Large intestine (tissue), 3 donors: Measurements from ENCODE around the gene GABRR3. TPM values are rescaled to one million over a fixed set of nuclear protein-coding genes. Genes with fewer than 3 reads are reported as not detected.

ENCODE experiments used
- DNase-seq, 2 donors: peaks; one replicate each; pipeline versions ENCODE4 v3.0.0 to v3.0.0-alpha.2; 2013
- H3K27ac ChIP-seq: one replicate; pipeline ENCODE4 v1.5.1; 2013; ENCODE audit warnings: low read length
- H3K27me3 ChIP-seq: 2 replicates; pipeline ENCODE4 v1.6.1; 2013; ENCODE audit warnings: low read length; ENCODE audit not compliant: control insufficient read depth, insufficient read depth
- H3K36me3 ChIP-seq: 2 replicates; pipeline ENCODE4 v1.6.1; 2013; ENCODE audit warnings: low read length; ENCODE audit not compliant: control insufficient read depth, insufficient read depth
- H3K4me1 ChIP-seq: one replicate; pipeline ENCODE4 v1.6.1; 2013; ENCODE audit warnings: low read length; ENCODE audit not compliant: control insufficient read depth, insufficient read depth
- H3K4me3 ChIP-seq: one replicate; pipeline ENCODE4 v1.5.1; 2013; ENCODE audit warnings: low read length
- H3K9me3 ChIP-seq: one replicate; pipeline ENCODE4 v1.6.1; 2013; ENCODE audit warnings: mild to moderate bottlenecking, low read depth, low read length, moderate library complexity; ENCODE audit not compliant: control insufficient read depth
- WGBS: methylation state at CpG from one replicate; pipeline ENCODE4 v1.1.5; 2013; ENCODE audit warnings: low lambda C conversion rate; ENCODE audit not compliant: insufficient coverage; 5-methylcytosine and 5-hydroxymethylcytosine counted together
- polyA plus RNA-seq: library from polyadenylated mRNA; unstranded; fragments of 120-200 nt; gene quantifications from one replicate; pipeline ENCODE4 v1.2.1, GENCODE V29; 2013

Gene GABRR3
- polyA plus RNA-seq, 1 donor = not detected

DNA sequence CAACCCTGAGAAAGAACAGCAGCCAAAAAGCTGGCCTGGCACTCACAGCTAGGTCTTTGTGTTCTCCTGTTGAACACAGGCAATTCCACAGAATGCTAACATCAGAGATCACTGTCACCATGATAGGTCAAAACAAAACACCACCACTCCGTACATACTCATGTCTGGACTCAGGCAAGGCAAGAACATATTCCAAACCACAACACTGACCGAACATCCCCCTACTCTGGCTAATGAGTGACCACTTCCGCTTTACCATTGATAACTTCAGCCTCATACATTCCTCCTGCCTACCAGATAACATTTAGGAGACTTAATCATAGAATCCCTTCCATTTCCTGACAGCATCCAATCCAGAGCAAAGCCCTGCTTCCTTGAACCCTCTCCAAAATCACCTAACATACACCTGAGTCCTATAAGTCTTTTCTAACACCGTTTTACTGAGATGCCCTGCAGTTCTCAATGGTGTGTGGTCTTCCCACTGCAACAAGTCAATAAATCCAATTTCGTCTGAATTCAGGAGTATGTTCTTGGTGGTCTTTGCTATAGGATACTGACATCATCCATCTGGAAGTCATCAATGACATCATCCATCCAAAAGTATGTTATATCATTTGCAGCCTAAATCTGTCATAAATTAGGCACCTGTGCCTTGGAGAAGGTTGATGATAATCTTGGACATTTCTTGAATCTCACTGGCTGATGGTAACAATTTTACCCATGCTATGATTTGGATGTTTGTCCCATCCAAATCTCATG, 86.6 kb downstream of the GABRR3 start:
- H3K27ac ChIP-seq = no peak overlapping the region
- H3K36me3 ChIP-seq = peaks cover 54% of the 10 kb centered on the region
- peaks cover 3% of the 10 kb centered on the region for H3K4me1 ChIP-seq
- H3K9me3 ChIP-seq = no peaks in the 10 kb centered on the region
- DNase-seq = no peak
- H3K4me3 ChIP-seq = no peak overlapping the region
- WGBS = no CpG with 5 or more reads among the region's 5 CpGs
- no peaks in the 10 kb centered on the region for H3K27me3 ChIP-seq

DNA sequence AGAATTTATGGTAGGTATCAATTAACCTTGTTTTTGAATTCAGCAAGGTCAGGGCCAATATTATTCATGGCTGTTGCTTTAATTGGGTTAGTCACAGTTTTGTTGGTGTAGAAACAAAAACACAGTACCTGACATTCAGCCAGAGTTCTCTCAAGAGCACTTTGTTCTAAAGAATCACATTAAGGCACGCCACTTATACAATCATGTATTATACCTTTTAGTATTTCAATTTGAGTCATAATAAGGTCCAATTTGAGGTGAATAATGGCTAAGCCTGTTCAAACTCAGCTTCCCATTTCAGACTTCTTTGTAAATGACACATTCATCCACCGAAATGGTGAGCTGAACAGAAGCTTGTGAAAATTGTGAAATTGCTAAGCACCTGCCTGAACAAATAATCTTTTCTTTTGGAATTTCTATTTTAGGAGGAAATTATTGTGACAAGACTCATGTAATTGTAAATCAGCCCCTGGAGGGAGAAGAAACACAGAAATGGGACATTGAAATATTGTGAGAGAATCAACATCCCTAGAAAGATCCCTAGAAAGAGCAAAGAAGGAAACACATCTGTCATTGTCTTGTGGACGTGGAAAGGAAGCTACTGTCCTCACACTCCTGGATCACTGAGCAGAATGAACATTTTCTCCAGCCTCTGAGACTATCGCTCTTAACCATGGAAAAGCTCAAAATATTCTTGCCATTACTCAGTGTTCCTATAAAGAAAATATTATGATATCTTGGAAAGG, 92.1 kb downstream of the GABRR3 start:
- WGBS = 100% methylated on average over 1 of the region's 4 CpGs

DNA sequence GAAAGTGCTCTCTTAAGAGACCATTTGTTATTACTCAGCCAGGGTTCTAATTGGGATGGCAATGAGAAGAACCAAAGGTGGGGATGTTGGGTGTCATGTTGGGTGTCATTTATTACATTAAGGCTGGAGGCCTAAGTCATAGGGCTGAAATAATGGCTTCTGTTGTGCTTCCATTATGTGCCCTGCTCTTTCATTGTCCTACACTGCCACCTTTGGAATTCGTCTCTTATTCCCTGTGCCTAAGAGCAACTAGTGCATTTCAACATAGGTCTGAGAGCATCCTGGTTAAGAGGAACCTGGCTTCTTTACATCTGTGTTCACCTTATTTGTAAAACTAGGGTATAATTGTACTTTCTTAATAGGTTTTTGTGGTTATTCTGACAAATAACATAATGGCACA, 95.1 kb downstream of the GABRR3 start:
- H3K4me3 ChIP-seq = no peak overlapping the region
- no peaks in the 10 kb centered on the region for H3K27me3 ChIP-seq
- no peaks in the 10 kb centered on the region for H3K4me1 ChIP-seq
- DNase-seq = peak in 1 of 2 donors; percentile 12
- WGBS = no CpG with 5 or more reads among the region's 1 CpG
- H3K27ac ChIP-seq = no peak overlapping the region
- peaks cover 31% of the 10 kb centered on the region for H3K36me3 ChIP-seq
- H3K9me3 ChIP-seq = no peaks in the 10 kb centered on the region

More for the DNA sequence above, 92.1 kb downstream of the GABRR3 start:
- Histone ChIP-seq H3K4me3 (no peak overlapping the region), H3K27me3 (no peaks in the 10 kb centered on the region), H3K9me3 (no peaks in the 10 kb centered on the region), H3K27ac (no peak overlapping the region), H3K4me1 (no peaks in the 10 kb centered on the region), H3K36me3 (peaks cover 28% of the 10 kb centered on the region)
- no peak for DNase-seq

DNA sequence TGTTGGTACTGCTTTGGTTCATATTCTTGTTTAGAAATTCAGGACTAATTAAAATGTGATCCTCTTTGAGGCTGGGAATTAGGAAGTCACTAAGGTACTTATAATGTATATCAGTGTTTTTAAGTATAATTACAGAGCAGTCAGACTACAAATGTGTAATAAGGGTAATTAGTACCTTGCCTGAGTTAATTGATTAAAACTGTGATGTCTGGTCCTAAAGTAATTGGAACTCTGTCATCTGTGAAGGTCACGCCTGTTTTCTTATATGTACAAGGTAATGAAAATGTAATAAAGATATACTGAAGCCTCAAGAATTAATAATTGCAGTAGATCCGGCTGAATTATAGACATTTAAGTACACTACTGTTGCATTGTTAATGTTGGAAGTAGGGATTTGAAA, 95.7 kb downstream of the GABRR3 start:
- no peak overlapping the region for H3K27ac ChIP-seq
- WGBS = 100% methylated on average over 1 of the region's 2 CpGs

DNA sequence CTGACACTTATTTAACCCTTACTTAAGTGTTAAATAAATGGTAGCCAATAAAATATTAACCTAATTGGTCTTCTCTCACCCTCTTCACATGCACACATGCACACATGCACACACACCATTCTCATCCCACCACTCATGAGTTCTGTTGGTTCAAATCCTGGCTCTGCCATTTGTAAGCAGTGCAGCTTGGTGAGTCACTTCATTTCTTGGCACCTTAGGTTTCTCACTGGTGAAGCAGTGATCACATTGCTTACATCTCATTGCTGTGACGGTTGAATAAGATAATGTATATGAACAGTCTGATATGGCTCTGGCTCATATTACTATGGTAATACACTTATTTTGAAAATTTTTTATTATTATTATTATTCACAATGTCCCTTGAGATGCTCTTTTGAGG, 96.7 kb downstream of the GABRR3 start:
- no peaks in the 10 kb centered on the region for H3K4me1 ChIP-seq
- H3K9me3 ChIP-seq = no peaks in the 10 kb centered on the region
- WGBS = no CpG with 5 or more reads among the region's 1 CpG
- no peak for DNase-seq
- peaks cover 31% of the 10 kb centered on the region for H3K36me3 ChIP-seq
- H3K4me3 ChIP-seq = no peak overlapping the region
- no peak overlapping the region for H3K27ac ChIP-seq
- H3K27me3 ChIP-seq = no peaks in the 10 kb centered on the region

More for the DNA sequence above, 95.7 kb downstream of the GABRR3 start:
- peaks cover 28% of the 10 kb centered on the region for H3K36me3 ChIP-seq
- DNase-seq = no peak
- no peaks in the 10 kb centered on the region for H3K4me1 ChIP-seq
- H3K27me3 ChIP-seq = no peaks in the 10 kb centered on the region
- no peak overlapping the region for H3K4me3 ChIP-seq
- no peaks in the 10 kb centered on the region for H3K9me3 ChIP-seq

DNA sequence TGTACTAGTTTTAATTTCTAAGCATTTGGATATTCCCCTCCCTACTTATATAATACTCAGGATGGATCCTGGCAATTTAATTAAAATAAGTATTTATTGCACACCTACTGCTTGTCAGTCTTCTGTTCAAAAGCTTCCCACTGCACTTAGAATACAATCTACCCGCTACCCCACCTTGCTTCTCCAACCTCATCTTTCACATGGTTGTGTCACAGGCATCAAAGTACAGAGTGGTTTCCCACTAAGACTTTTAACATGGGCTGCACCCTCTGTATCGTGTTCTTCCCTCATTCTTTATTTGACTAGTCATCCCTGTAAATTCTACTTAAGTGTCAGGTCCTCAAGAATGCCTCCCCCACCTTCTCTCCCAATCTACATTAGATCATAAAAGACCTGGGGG, 97.9 kb downstream of the GABRR3 start:
- WGBS = 100% methylated on average over 2 of the region's 2 CpGs
- Histone ChIP-seq H3K27ac (no peak overlapping the region), H3K27me3 (no peaks in the 10 kb centered on the region), H3K36me3 (peaks cover 26% of the 10 kb centered on the region), H3K9me3 (no peaks in the 10 kb centered on the region), H3K4me1 (no peaks in the 10 kb centered on the region), H3K4me3 (no peak overlapping the region)
- no peak for DNase-seq

DNA sequence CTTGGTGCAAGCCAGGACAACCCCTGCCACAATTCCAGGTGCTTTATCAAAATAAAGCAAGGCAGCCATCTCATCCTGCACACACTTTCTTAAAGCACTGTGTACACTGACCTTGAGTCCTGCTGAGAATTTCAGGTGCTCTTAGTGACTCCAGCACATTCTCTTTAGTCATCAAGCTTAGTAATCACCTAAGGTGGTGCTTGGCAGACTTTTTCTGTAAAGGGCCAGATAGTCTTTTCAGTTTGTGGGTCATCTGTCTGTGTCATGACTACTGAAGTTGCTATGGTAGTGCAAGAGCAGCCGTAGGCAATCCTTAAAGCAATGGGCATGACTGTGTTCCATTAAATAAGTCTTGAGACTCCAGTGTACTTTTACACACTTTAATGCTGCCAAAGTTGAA, 99.3 kb downstream of the GABRR3 start:
- Histone ChIP-seq H3K36me3 (peaks cover 26% of the 10 kb centered on the region), H3K9me3 (no peaks in the 10 kb centered on the region), H3K27me3 (no peaks in the 10 kb centered on the region), H3K4me3 (no peak overlapping the region), H3K27ac (no peak overlapping the region), H3K4me1 (no peaks in the 10 kb centered on the region)
- no CpG with 5 or more reads among the region's 1 CpG for WGBS
- no peak for DNase-seq

Other genes starting within 250 kb of the GABRR3 start
- gene CRYBG3, start 213.3 kb downstream of the GABRR3 start, polyA plus RNA-seq = 8.9 TPM
- 24.6 TPM for gene RIOX2, start 62.9 kb downstream of the GABRR3 start, polyA plus RNA-seq
- not detected for gene OR5AC2, start 51.9 kb upstream of the GABRR3 start, polyA plus RNA-seq
- gene OR5H1, start 95.4 kb upstream of the GABRR3 start, polyA plus RNA-seq = not detected
- not detected for gene OR5H14, start 112.2 kb upstream of the GABRR3 start, polyA plus RNA-seq
- gene OR5H15, start 131.4 kb upstream of the GABRR3 start, polyA plus RNA-seq = not detected
- gene OR5H6, start 228.9 kb upstream of the GABRR3 start, polyA plus RNA-seq = not detected
- gene OR5H2, start 247.2 kb upstream of the GABRR3 start, polyA plus RNA-seq = not detected